UCSD-AML1 (cell line): Measurements from ENCODE around the gene NFX1.

ENCODE experiments used
- DNase-seq: peaks from one replicate; lab custom pipeline; 2025; ENCODE audit not compliant: unreplicated experiment; lab: John Stamatoyannopoulos, UW

The NFX1 gene

GRCh38 chr9:33415501-33416038 is 125.3 kb downstream of the NFX1 start:
- DNase-seq, result peak; percentile 65

GRCh38 chr9:33416996-33417395 is 126.7 kb downstream of the NFX1 start:
- DNase-seq, result no peak

- DNase-seq, result no peak
Measured at GRCh38 chr9:33418090-33418489, 127.8 kb downstream of the NFX1 start.

- no peak for DNase-seq
Measured at GRCh38 chr9:33419708-33420303, 129.5 kb downstream of the NFX1 start.
